H1 (cell line): ENCODE results near the gene SYNDIG1. TPM values are rescaled to one million over a fixed set of nuclear protein-coding genes. Genes with fewer than 3 reads are reported as not detected.

Experiments
- CTCF ChIA-PET: fragments of 300-600 bp; sonication (Branson Sonifier 250); formaldehyde crosslinking; loops from one replicate; lab custom pipeline; 2021; ENCODE audit not compliant: partially characterized antibody; lab: Charles Lee
- POLR2A ChIA-PET: fragments of 300-600 bp; sonication (Branson Sonifier 250); formaldehyde crosslinking; loops from one replicate; lab custom pipeline; 2021; ENCODE audit warnings: inconsistent platforms; ENCODE audit not compliant: partially characterized antibody; lab: Charles Lee
- DNase-seq, 2 experiments: peaks; one replicate each; pipeline versions ENCODE4 v3.0.0 to v3.0.0-alpha.2; 2010 to 2022; ENCODE audit warnings: low spot score in 2 of 2, low read depth in 1 of 2, mixed read lengths in 1 of 2
- FAIRE-seq: peaks from 2 replicates; lab custom pipeline; 2011; peaks lifted over from hg19 to GRCh38; lab: Jason Lieb, UNC
- H2AFZ ChIP-seq: 2 replicates; pipeline ENCODE4 v1.8.1; 2012; ENCODE audit warnings: low read length, inconsistent platforms
- H2AK5ac ChIP-seq: 2 replicates; pipeline ENCODE4 v1.6.1; 2013; ENCODE audit warnings: low read depth, low read length
- H2BK120ac ChIP-seq: replicated peaks from 2 replicates; pipeline ENCODE3; 2013; ENCODE audit warnings: low read depth, low read length, inconsistent platforms
- H2BK12ac ChIP-seq: 2 replicates; pipeline ENCODE4 v1.6.1; 2013; ENCODE audit warnings: low read depth, low read length
- H2BK15ac ChIP-seq: 2 replicates; pipeline ENCODE4 v1.6.1; 2013; ENCODE audit warnings: low read length
- H2BK20ac ChIP-seq: 2 replicates; pipeline ENCODE4 v1.6.1; 2013; ENCODE audit warnings: low read length
- H2BK5ac ChIP-seq: 2 replicates; pipeline ENCODE4 v1.6.1; 2013; ENCODE audit warnings: low read depth, low read length
- H3K14ac ChIP-seq: 2 replicates; pipeline ENCODE4 v1.6.1; 2013; ENCODE audit warnings: inconsistent platforms; ENCODE audit not compliant: insufficient read length
- H3K18ac ChIP-seq: 2 replicates; pipeline ENCODE4 v1.6.1; 2013; ENCODE audit warnings: low read length; ENCODE audit errors: extremely low read depth
- H3K23ac ChIP-seq: 2 replicates; pipeline ENCODE4 v1.6.1; 2013; ENCODE audit warnings: inconsistent platforms; ENCODE audit not compliant: insufficient read length
- H3K23me2 ChIP-seq: 2 replicates; pipeline ENCODE4 v1.6.1; 2013; ENCODE audit warnings: low read depth, low read length
- H3K27ac ChIP-seq: 2 replicates; pipeline ENCODE4 v1.6.1; 2011; ENCODE audit warnings: low read depth, low read length, inconsistent platforms
- H3K27me3 ChIP-seq, 4 experiments: replicated peaks in 1 of 4; 1 replicate in 1 of 4; 2 replicates in 3 of 4; pipeline versions ENCODE4 v1.6.1 to v1.8.1; 2011 to 2013; ENCODE audit warnings: low read length in 3 of 4, mild to moderate bottlenecking in 3 of 4, inconsistent platforms in 2 of 4, mixed read lengths in 2 of 4, moderate library complexity in 1 of 4; ENCODE audit not compliant: control insufficient read depth in 3 of 4, insufficient read depth in 3 of 4; ENCODE audit errors: extremely low read depth in 1 of 4
- H3K36me3 ChIP-seq, 4 experiments: 2 replicates each; pipeline versions ENCODE4 v1.6.1 to v1.8.1; 2011 to 2013; ENCODE audit warnings: mild to moderate bottlenecking in 4 of 4, low read length in 3 of 4, moderate library complexity in 2 of 4, control low read depth in 1 of 4, inconsistent platforms in 1 of 4; ENCODE audit not compliant: insufficient read depth in 4 of 4, control insufficient read depth in 2 of 4
- H3K4ac ChIP-seq: replicated peaks from 2 replicates; pipeline ENCODE3; 2013; ENCODE audit warnings: low read length, low read depth, mixed read lengths, inconsistent platforms; ENCODE audit not compliant: insufficient read length
- H3K4me1 ChIP-seq, 4 experiments: replicated peaks in 1 of 4; 1 replicate in 1 of 4; 2 replicates in 3 of 4; pipeline versions ENCODE4 v1.6.1 to v1.8.1; 2011 to 2013; ENCODE audit warnings: low read length in 3 of 4, inconsistent platforms in 2 of 4, mixed read lengths in 1 of 4; ENCODE audit not compliant: insufficient read depth in 4 of 4, control insufficient read depth in 3 of 4
- H3K4me2 ChIP-seq, 2 experiments: 2 replicates each; pipeline versions ENCODE4 v1.6.1 to v1.8.1; 2011 to 2013; ENCODE audit warnings: low read depth in 2 of 2, low read length in 2 of 2, control low read depth in 1 of 2, inconsistent platforms in 1 of 2, mild to moderate bottlenecking in 1 of 2; ENCODE audit not compliant: insufficient read depth in 1 of 2
- H3K4me3 ChIP-seq, 4 experiments: fragments of 200-600, 300-600 bp in 1 of 4; sonication (generic), shearing (Covaris generic), sonication (Bioruptor Twin) in 1 of 4; 2 replicates each; pipeline versions ENCODE4 v1.5.1 to v1.8.1; 2011 to 2016; ENCODE audit warnings: low read length in 4 of 4, low read depth in 3 of 4, control low read depth in 2 of 4, inconsistent platforms in 2 of 4, mild to moderate bottlenecking in 2 of 4, mixed read lengths in 1 of 4, moderate library complexity in 1 of 4; ENCODE audit not compliant: insufficient read depth in 2 of 4; ENCODE audit errors: extremely low read depth in 1 of 4
- H3K56ac ChIP-seq: replicated peaks from 2 replicates; pipeline ENCODE3; 2013; ENCODE audit warnings: low read depth, mild to moderate bottlenecking, mixed read lengths, low read length, inconsistent platforms; ENCODE audit not compliant: insufficient read length
- H3K79me1 ChIP-seq: 2 replicates; pipeline ENCODE4 v1.6.1; 2013; ENCODE audit warnings: low read depth, low read length, control low read depth
- H3K79me2 ChIP-seq, 2 experiments: 2 replicates each; pipeline versions ENCODE4 v1.6.1 to v1.8.1; 2012 to 2013; ENCODE audit warnings: low read length in 2 of 2, mild to moderate bottlenecking in 2 of 2, inconsistent platforms in 1 of 2; ENCODE audit not compliant: insufficient read depth in 2 of 2, control insufficient read depth in 1 of 2
- H3K9ac ChIP-seq, 4 experiments: replicated peaks in 1 of 4; 1 replicate in 1 of 4; 2 replicates in 3 of 4; pipeline versions ENCODE4 v1.6.1 to v1.8.1; 2011 to 2013; ENCODE audit warnings: low read depth in 3 of 4, low read length in 3 of 4, control low read depth in 2 of 4, mild to moderate bottlenecking in 2 of 4, moderate library complexity in 2 of 4, inconsistent platforms in 1 of 4; ENCODE audit errors: extremely low read depth in 1 of 4
- H3K9me3 ChIP-seq, 2 experiments: 2 replicates each; pipeline versions ENCODE4 v1.6.1 to v1.8.1; 2012 to 2013; ENCODE audit warnings: mild to moderate bottlenecking in 2 of 2, moderate library complexity in 2 of 2, control low read depth in 1 of 2, inconsistent platforms in 1 of 2, low read depth in 1 of 2, low read length in 1 of 2, mixed read lengths in 1 of 2; ENCODE audit not compliant: insufficient read depth in 2 of 2
- H4K20me1 ChIP-seq, 2 experiments: replicated peaks in 1 of 2; 2 replicates each; pipeline versions ENCODE3 to v1.8.1; 2011 to 2013; ENCODE audit warnings: inconsistent platforms in 2 of 2, low read length in 2 of 2, mild to moderate bottlenecking in 1 of 2; ENCODE audit not compliant: insufficient read depth in 2 of 2, control insufficient read depth in 1 of 2
- H4K5ac ChIP-seq: 2 replicates; pipeline ENCODE4 v1.6.1; 2013; ENCODE audit warnings: low read length, low read depth, mixed read lengths, inconsistent platforms; ENCODE audit not compliant: insufficient read length
- H4K8ac ChIP-seq: 2 replicates; pipeline ENCODE4 v1.8.0; 2013; ENCODE audit warnings: mild to moderate bottlenecking, moderate library complexity, low read length, inconsistent platforms; ENCODE audit not compliant: insufficient read depth; ENCODE audit errors: extremely low read depth
- H4K91ac ChIP-seq: replicated peaks from 2 replicates; pipeline ENCODE3; 2013; ENCODE audit warnings: low read length, mixed read lengths, inconsistent platforms; ENCODE audit not compliant: insufficient read length
- E2F6 ChIP-seq: IDR thresholded peaks from 2 replicates; pipeline ENCODE4 v1.6.1; 2012; ENCODE audit warnings: inconsistent platforms
- FOSL1 ChIP-seq: IDR thresholded peaks from 2 replicates; pipeline ENCODE4 v1.6.1; 2011; ENCODE audit warnings: mild to moderate bottlenecking, low read depth, low read length, moderate library complexity; ENCODE audit not compliant: insufficient read depth
- RAD21 ChIP-seq, 2 experiments: IDR thresholded peaks in 1 of 2; conservative IDR thresholded peaks in 1 of 2; 2 replicates each; pipeline ENCODE4 v1.6.1; 2011; ENCODE audit warnings: low read depth in 2 of 2, low read length in 2 of 2, improper control_type of control experiment in 1 of 2, inconsistent platforms in 1 of 2, mild to moderate bottlenecking in 1 of 2, moderate library complexity in 1 of 2
- TCF12 ChIP-seq: IDR thresholded peaks from 2 replicates; pipeline ENCODE4 v1.6.1; 2011; ENCODE audit warnings: low read depth, mild to moderate bottlenecking, low read length
- WGBS, 2 experiments: shearing (Covaris generic) in 1 of 2; methylation state at CpG; one replicate each; pipeline versions ENCODE4 v1.1.6 to v1.1.7; 2013 to 2015; ENCODE audit warnings: low lambda C conversion rate in 2 of 2, mixed read lengths in 2 of 2, inconsistent platforms in 1 of 2, low coverage in 1 of 2, missing lambda C conversion rate in 1 of 2; ENCODE audit not compliant: insufficient replicate concordance in 2 of 2, insufficient coverage in 1 of 2, insufficient read length in 1 of 2; ENCODE audit errors: extremely low coverage in 1 of 2, missing lambda C conversion rate in 1 of 2; 5-methylcytosine and 5-hydroxymethylcytosine counted together
- polyA plus RNA-seq, 7 experiments: library from polyadenylated mRNA; depleted of rRNA in 3 of 7; stranded (reverse) in 5 of 7; unstranded in 2 of 7; fragments of >200 nt in 5 of 7; fragments of 200-250 nt in 2 of 7; gene quantifications; 1 replicate in 5 of 7; 2 replicates in 1 of 7; 4 replicates in 1 of 7; pipeline versions ENCODE4 v1.2.1 to v1.2.3, GENCODE V29; 2011 to 2013; ENCODE audit warnings: missing spikeins in 2 of 7, mixed read lengths in 2 of 7
- total RNA-seq: library from RNA; stranded (reverse); fragmentation: NEBNext Ultra II Directional; extraction: Animal tissue kit (Norgen Biotek cat#: 25700); gene quantifications from 2 replicates; pipeline ENCODE4 v1.2.1, GENCODE V29; 2021

The SYNDIG1 gene
- total and polyA plus RNA-seq, 2 of the 8 experiments (the other 6 are each of a cell fraction or from before 2014, with no cell fraction given): 6.5 to 7.8 TPM

- Histone ChIP-seq H3K36me3 (no peaks in the 10 kb centered on the region), H2BK5ac (no peak overlapping the region), H3K9me3 (no peaks in the 10 kb centered on the region), H3K4me1 (no peaks in the 10 kb centered on the region), H3K4me3 (no peak overlapping the region), H3K79me1 (no peaks in the 10 kb centered on the region; the same call in 1 of the 2 replicates), H3K27me3 (no peaks in the 10 kb centered on the region), H3K4ac (no peak overlapping the region), H3K79me2 (no peaks in the 10 kb centered on the region), H3K56ac (no peak overlapping the region), H3K27ac (no peak overlapping the region), H3K14ac (no peak overlapping the region), H2BK15ac (no peak overlapping the region), H2AK5ac (no peak overlapping the region), H3K23ac (no peak overlapping the region), H4K5ac (no peak overlapping the region), H2AFZ (no peak overlapping the region), H2BK12ac (no peak overlapping the region), H3K18ac (no peak overlapping the region), H4K91ac (no peak overlapping the region), H3K23me2 (no peaks in the 10 kb centered on the region), H2BK20ac (no peak overlapping the region), H2BK120ac (no peak overlapping the region), H3K4me2 (no peak overlapping the region), H4K8ac (no peak overlapping the region), H3K9ac (no peak overlapping the region), H4K20me1 (no peaks in the 10 kb centered on the region)
- CTCF ChIA-PET: no interaction called here
- POLR2A ChIA-PET: no interaction called here
- FAIRE-seq: no peak
- TF ChIP-seq RAD21 (IDR thresholded peaks at IDR 0.05 in 1 of 2, conservative IDR thresholded peaks at IDR 0.05 in 1 of 2; ENCODE audit: low read depth in 2 of 2, low read length in 2 of 2): no peak
- TF ChIP-seq FOSL1: no peak
- no peak for TF ChIP-seq E2F6
- TF ChIP-seq TCF12: no peak
- DNase-seq: no peak
- 80% methylated on average over 4 of the region's 4 CpGs; no CpG with 5 or more reads in 1 of the 2 experiments for WGBS, 2 experiments
Measured at GRCh38 chr20:24648481-24648880, 179.1 kb downstream of the SYNDIG1 start.
